Measurements from ENCODE around the gene OLFML1.

OLFML1 gene

GRCh38 chr11:7559398-7560283 is 74.3 kb downstream of the OLFML1 start:
- ATAC-seq (no peak), DNase-seq (no peak)

Data from stimulated activated naive CD8-positive, alpha-beta T cell treated with anti-CD3 and anti-CD28 coated beads, Interleukin-15, Interleukin-2, amounts not matched to agents 100 U/mL and 50 U/mL, for 24 hours (primary cell).